HTERT RPE-1 (cell line): ENCODE measurements around the gene COL15A1.
"Not testable (repeated sequence)": the region's sequence is repeated elsewhere in the genome, so short reads cannot be mapped to it uniquely, and the experiment has no call there.

Experiments used
- in situ Hi-C: fragments of 300-500 bp; cut with MboI; formaldehyde crosslinking; loops from 4 replicates; pipeline ENCODE4 v1.14.3; 2020; ENCODE audit warnings: low sequenced_read_pairs

Gene COL15A1

DNA sequence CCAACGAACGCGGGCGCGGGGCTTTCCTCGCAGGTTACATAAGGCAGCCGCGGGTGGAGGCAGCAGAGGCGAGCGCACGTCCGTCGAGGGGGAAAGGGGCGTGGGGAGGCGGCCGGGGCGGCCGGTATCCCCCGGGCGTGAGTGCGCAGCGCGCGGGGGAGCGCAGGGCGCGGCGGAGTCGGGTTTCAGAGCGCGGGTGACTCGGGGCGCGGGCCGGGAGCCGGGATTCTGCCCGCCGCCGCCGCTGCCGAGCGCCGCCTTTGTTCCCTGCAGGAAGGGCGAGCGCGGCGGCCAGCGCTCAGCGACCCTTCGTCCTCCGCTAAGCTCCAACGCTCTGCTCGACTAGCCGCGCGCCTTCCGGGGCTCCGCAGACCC lies at the start of gene COL15A1:
TSS of gene COL15A1 (plus strand) at position 226 of the 375 bp plus-strand sequence. CDS start 155 bp downstream, outside the sequence.
- in situ Hi-C loops = no loop called here

DNA sequence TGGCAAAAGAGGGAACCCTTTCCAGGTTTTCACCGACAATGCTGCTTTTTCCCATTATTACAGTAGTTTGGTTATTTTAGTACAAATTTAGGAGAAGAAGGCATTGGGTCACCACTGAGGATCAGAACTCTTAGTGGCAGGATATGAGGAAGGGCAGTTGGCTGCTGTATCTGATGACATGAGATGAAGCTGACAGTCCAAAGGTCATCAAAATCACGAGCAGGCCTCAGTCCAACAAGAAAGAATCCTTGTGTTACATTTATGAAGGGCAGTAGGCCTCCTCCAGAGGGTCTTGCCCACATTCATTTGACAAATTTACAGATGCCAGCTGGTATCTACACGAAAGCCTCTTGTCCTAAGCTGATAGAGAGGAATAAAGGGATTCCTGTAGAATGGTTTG lies 49.5 kb upstream of the COL15A1 start:
- in situ Hi-C loops = no loop called here

DNA sequence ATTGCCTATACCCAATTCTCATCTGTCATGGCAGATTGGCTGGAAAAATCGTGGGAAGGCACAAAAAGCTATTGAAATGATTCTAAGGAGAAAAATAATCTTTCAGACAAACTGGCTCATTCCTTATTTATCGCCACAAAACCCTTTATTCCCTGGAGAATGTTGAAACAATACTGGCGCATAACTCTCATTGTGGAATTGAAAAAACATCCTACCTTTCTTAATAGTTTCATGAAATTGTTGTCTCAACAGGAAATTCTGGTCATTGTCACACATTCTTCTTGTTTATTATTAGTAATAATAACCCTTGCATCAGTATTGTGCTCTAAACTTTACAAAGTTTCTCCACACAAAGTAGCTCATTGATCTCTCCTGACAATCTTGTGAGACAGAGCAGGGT lies 48.9 kb upstream of the COL15A1 start:
- in situ Hi-C loops = no loop called here

DNA sequence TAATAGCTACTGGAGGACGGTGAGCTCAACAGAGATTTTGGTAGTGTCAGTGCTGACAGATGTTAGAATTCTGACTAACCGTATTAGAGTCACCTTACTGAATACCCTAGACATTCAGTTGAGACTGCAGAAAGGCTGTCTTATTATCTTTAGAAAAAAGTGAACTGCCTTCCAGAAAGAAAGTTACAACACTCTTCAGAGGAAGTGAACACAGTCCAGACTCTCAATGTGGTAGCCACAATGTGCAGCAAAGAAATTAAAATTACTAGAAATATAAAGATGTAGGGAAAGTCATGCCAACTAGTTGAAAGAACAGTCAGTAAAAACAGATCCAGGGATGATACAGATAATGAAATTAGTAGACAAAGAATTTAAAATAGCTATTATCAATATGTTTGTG lies 47.1 kb upstream of the COL15A1 start:
- in situ Hi-C loops = no loop called here

DNA sequence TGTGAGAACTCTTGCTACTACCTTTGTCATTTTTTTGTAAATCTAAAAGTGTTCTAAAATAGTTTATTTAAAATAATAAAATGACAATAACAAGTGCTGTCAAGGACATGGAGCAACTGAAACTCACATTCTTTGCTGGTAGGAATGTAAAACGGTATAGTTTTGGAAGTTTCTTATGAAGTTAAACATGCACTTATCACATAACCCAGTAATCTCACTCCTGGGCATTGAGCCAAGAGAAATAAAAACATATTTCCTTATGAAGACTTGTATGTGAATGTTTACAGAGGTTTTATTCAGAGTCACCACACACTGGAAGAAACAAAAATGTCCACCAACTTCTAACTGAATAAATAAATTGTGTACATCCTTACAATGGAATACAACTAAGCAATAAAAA lies 46.0 kb upstream of the COL15A1 start:
- in situ Hi-C loops = no loop called here

DNA sequence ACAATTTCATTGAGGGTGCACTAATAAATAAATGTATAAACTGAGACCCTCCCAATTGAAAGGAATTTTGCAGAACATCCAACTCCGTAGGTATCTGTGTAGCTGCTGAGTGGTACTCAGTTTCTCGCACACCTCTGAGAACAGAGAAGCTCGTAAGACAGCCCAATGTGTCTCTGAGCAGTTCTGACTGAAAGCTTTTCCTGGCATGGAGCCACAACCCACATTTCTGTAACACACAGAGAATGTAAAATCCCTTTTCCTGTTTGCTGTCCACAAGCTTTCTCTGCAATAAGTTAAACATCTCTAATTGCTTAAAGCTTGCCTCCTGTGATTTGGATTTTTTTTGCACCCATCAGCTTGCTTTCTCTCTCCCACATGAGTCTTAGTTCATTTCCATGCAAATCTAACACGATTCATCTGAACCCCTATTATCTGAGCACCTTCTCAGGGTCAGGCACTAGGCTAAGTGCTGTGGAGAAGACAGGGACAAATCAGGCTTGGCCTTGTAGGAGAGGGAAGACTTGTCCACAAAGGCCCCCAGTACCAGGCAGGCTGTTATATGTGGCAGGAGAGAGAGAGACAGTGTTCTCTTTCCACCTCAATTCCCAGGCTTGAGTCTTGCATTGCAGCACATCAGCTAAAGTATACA lies 44.2 kb upstream of the COL15A1 start:
- in situ Hi-C loops = no loop called here

DNA sequence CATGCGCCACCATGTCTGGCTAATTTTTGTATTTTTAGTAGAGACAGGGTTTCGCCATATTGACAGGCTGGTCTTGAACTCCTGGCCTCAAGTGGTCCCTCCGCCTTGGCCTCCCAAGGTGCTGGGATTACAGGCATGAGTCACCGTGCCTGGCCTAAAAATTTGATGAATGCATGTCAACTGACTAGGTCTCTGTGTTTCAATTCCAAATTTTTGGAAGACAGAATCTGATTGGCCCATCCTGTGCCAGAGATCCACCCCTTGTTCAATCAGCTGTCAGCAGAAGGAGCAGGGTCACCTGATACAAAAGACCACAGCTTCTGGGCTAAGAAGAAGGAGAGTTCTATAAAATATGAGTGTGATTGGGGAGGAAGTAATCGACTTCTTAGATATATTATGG lies 43.5 kb upstream of the COL15A1 start:
- in situ Hi-C loops = no loop called here

DNA sequence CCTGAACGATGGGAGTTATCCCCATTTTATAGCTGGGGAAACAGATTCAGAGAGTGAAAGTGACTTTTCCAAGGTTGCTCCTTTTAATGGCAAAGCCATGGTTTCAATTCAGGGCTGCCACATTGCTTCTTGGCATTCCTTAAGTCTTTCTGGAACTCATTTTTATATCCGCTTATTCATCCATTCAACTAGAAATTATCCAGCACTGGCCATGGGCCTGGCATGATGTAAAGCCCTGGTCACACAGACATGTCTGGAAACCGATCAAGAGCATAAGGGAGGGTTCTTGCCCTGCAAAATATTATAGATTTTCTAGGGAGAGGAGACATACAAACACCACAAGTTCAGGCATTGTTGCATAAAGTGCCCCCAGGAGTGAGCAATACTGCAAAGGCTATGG lies 43.0 kb upstream of the COL15A1 start:
- in situ Hi-C loops = no loop called here

DNA sequence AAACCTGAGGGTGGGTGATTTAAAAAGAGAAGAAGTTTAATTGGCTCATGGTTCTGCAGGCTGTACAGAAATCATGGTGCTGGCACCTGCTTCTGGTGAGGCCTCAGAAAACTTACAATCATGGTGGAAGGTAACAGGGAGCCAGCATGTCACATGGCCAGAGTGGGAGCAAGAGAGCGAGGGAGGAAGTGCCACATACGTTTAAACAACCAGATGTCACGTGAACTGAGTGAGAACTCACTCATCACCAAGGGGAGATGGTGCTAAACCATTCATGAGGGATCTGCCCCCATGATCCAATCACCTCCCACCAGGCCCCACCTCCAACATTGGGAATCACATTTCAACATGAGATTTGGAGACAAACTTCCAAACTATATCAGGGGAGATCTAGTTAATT lies 41.9 kb upstream of the COL15A1 start:
- in situ Hi-C loops = not testable (repeated sequence)

DNA sequence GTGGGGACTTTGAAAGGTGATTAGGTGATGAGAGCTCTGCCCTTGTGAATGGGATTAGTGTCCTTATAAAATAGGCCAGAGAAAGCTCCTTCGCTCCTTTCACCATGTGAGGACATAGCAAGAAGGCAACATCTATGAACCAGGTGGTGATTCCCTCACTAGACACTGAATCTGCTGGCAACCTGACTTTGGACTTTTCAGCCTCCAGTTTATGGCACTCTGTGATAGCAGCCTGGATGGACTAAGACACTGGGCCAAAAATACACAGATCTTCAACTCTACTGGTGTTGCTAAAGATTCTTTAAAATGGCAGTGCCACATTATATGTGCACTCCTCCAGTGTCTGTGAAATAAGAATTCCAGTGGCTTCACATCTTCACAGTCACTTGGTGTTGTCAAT lies 41.2 kb upstream of the COL15A1 start:
- in situ Hi-C loops = no loop called here

DNA sequence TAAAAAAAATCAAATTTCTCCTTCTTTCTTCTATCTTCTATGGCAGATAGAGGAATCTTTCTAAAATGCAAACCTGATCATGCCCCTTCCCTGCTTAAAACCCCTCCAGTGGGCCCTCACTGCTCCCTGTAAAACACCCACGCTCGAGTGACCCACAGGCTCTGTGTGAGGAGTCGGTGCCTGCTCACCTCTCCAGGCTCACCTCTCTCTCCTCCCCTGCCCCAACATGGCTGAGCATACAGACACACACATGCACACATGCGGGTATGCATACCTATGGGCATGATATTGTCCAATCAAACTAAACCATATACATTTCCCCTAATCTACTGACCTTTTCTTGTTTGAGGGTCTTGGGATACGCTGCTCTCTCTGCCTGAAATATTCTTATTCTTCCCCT lies 40.8 kb upstream of the COL15A1 start:
- in situ Hi-C loops = no loop called here

DNA sequence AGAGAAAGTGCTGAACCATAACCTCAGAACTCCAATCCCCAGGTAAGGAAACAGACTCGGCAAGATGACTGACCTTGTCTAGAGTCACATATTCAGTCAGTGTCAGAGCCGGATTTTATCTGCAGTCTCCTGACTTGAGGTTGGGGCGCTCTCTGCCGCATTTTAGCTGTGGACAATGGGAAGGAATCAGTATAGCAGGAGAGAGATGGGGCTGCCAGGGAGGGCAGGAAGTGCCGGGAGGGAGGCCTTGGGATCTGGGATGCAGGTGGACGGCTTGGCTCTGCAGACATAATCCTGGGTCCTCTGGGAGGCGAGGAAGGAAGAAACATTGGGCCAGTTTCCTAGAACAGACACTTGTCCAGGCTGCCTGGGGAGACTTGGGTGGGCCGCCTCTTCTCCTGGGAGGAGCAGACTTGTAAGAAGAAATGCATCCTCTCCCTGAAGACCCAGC lies 39.7 kb upstream of the COL15A1 start:
- in situ Hi-C loops = no loop called here

DNA sequence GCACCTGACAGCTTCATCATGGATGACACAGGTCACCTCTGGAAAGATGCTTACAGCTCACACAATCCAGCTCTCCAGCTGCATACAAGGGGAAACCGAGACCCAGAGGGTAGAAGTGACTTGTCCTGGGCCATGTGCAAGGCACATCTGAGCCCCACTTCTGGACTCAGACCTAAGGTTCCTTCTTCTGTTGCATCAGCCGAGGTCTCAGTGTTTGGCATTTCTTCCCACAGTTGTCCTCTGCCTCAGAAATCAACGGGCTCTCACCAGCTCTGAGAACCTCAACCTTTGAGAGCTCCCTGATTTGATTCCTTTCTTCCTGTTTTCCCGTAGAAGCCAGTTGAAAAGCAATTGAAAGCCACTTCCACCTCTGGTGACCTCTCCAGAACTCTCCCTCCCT lies 38.7 kb upstream of the COL15A1 start:
- in situ Hi-C loops = no loop called here

DNA sequence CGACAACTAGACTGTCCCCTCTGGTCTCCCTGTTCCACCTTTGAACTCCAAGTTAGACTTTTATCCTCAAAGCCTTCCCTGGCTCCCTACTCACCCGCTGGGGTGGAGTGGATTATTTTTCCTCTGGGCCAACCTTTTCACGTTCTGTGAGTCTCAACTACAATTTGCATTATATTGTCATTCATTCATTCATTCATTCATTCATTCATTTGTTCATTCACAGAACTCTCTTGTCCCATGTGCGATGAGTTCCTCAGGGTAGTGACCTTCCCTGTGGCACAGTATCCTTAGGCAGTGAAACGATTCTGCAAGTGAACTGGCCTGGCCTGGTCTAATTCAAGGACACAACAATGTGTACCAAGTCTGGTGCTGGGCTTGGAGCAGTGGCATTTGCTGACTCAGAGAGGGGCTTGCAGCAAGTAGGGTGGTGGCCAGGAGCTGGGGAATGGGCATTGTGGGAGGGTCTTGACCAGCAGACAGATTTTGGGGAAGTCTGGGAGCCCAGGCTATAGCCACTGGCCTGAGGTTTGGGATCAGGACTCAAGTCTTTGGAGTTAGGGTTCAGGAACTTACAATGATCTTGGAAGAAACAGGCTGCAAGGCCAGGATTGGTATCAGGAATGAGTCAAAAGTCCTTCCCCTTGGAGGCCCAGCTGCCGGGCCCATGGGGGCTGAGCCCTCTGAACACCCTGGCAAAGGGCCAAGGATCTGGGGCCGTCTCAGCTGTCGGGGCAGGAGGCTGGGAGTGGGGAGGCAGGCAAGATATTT lies 37.2 kb upstream of the COL15A1 start:
- in situ Hi-C loops = no loop called here

DNA sequence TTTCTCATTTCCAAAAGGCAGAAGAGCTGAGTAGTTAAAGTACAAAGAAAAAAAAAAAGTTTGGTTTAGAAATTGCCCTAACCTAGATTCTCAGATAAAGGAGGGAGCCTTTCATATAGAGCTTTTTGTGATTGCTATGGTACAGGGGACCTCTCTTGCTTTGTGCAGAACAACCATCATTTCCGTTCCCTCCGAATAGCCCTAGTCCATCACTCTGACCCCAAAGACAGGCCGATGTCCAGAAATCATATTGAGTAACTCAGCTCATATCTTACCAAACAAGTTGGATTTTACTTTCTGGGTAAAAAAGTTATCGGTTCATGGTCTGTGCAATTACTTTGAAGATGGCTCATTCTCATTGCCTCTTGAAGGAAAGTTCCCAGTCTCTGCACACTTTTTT lies 36.7 kb upstream of the COL15A1 start:
- in situ Hi-C loops = no loop called here

DNA sequence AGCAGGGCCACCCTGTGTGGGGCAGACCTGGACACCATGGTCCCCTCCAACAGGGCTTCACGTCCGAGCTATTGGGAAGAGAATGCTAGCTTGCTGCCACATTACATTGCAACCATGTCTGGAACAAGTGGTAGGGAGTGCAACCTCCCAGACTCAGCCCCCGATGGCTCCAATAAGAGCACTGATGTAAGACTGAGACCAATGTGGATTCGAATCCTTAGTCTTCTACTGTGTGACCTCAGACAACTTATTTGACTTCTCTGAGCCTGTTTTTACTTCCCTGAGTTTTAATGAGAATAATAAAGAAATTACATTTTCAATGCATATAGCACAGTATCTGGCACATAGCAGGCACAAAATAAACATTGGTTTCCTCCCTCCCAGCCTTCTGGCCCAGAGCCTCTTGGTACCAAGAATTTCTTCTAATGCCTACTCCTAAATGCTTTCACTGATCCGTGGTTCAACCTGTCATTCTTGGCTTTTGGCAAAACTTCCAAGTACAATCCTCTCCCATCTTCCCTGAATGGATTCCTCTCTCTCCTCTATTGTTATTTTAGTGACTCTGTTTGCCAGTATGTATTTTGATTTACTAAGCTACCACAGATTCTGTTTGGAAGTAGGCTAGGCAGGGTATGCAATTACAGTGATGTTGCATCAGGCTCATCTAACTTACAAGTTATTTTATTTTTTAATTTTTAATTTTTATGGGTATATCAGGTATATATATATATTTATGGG lies 34.6 kb upstream of the COL15A1 start:
- in situ Hi-C loops = no loop called here

DNA sequence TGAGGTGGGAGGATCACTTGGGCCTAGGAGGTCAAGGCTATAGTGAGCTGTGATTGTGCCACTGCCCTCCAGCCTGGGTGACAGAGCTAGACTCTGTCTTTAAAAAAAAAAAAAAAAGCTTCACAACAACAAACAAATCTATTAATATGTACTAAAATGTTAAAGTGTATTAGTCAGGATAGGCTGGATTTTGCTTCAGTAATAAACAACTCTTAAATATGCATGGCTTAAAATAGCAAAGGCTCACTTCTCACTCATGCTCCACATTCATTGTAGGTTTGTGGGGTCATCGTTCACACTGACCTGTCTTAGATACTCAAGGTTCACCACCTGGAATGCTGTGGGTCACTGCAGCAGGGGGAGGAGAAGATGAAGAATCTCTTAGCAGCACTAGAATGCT lies 33.8 kb upstream of the COL15A1 start:
- in situ Hi-C loops = no loop called here

DNA sequence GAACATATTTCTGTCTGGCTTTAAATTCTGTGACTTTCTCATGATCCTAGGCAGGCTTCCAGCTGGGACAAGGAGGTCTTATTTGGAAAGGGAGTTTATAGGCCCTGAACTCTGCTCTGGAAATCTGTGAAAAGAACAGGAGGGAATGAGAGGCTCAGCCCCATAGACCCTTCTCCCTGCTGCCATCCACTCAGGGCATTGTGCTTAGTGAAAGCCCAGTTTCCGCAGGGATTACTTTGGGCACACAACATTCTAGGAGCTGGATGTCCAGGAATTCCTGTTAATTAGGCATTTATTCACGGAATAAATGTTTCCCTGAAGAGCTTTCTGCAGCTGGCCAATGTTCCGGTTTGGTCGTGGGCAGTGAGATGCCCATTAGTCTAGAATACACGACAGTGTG lies 32.7 kb upstream of the COL15A1 start:
- in situ Hi-C loops = no loop called here

DNA sequence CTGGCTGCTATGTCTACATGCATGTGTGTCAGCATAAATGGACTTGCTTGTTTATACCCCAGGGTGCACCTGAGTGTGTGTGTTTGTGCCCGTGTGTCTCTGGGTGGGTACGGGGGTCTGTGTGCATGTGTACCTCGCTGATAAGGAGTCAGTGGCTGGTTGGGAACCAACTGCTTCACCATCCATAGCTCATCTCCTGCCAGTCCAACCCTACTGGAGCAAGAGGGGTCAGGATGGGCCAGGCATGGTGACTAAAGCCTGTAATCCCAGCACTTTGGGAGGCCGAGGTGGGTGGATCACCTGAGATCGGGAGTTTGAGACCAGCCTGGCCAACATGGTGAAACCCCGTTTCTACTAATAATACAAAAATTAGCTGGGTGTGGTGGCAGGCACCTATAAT lies 32.0 kb upstream of the COL15A1 start:
- in situ Hi-C loops = not testable (repeated sequence)

DNA sequence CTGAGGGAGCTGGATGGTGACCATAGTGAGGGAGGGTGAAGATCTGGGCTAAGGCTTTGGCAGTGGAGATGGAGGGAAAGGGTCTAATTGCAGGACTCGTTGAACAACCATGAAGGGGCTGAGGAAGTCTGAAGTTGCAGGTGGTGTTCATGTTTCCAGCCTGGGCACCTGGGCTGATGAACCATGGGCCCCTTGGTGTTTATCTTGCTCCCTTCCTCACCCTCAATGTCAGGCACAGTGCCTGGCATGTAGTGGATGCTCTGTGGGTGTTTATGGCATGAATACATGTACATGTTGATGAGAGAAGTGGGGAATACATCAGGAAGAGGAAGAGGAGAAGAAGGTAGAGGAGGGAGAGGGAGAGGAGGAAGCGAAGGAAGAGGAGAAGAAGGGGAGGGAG lies 31.3 kb upstream of the COL15A1 start:
- in situ Hi-C loops = no loop called here

DNA sequence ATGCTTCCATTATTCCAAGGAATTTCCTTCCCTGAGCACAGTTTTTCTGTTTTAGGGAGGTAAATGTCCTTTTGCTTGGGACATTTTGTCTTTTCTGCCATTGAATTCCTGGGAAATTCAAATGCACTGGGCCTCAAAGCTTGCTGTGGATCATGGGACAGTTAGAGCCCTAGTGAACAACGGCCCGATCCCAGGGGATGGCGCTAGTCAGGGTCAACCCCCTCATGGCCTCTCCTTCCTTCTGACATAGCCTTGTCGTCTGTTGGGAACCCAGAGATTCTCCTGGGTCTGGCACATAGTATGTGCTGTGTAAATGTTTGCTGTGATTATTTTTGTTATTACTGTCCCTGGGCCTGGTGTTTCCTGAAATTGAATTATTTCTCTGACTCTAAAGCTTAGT lies 30.7 kb upstream of the COL15A1 start:
- in situ Hi-C loops = no loop called here

DNA sequence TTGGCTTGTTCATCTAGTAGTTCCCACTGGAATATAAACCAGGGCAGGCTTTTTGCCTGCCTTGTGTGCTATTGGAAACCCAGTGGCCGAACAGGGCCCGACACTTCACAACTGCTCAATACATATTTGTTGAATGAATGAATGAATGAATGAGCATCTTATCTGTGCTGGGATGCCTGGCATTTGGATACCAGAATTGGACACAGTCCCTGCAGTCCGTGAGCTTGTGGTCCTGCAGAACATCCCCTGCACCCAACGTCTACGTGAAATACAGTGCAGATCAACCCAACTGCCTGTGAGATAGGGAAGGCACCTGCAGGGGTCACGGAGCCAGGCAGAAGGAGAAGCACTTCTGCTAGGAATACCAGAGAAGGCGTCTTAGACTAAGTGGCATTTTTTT lies 30.0 kb upstream of the COL15A1 start:
- in situ Hi-C loops = no loop called here
